Bronchial epithelial cell (primary cell): ENCODE data around the gene SARS1. TPM values are rescaled to one million over a fixed set of nuclear protein-coding genes. Genes with fewer than 3 reads are reported as not detected.
"Not testable (repeated sequence)": the region's sequence is repeated elsewhere in the genome, so short reads cannot be mapped to it uniquely, and the experiment has no call there.

Experiments used
- DNase-seq: peaks from one replicate; pipeline ENCODE4 v3.0.0-alpha.2; 2010; ENCODE audit warnings: low read depth
- FAIRE-seq: peaks from 2 replicates; lab custom pipeline; 2011; peaks lifted over from hg19 to GRCh38; lab: Jason Lieb, UNC
- H3K27me3 ChIP-seq: 2 replicates; pipeline ENCODE4 v1.5.1; 2011; ENCODE audit warnings: low read length; ENCODE audit not compliant: control insufficient read depth, insufficient read depth
- H3K36me3 ChIP-seq: 2 replicates; pipeline ENCODE4 v1.5.1; 2011; ENCODE audit warnings: low read length; ENCODE audit not compliant: control insufficient read depth, insufficient read depth
- H3K4me3 ChIP-seq: 2 replicates; pipeline ENCODE4 v1.5.1; 2011; ENCODE audit warnings: mild to moderate bottlenecking, low read depth, low read length, control low read depth
- total RNA-seq: library from RNA; depleted of rRNA; stranded (reverse); fragments of >200 nt; gene quantifications from 2 replicates; pipeline ENCODE4 v1.2.1, GENCODE V29; 2014
- TF ChIP-seq, protein P1 (sequence below): IDR thresholded peaks from 2 replicates; pipeline ENCODE4 v1.5.1; 2011; ENCODE audit warnings: mild to moderate bottlenecking, moderate library complexity, low read length, control low read depth, inconsistent platforms; ENCODE audit not compliant: insufficient read depth, severe bottlenecking

The SARS1 gene, protein sequence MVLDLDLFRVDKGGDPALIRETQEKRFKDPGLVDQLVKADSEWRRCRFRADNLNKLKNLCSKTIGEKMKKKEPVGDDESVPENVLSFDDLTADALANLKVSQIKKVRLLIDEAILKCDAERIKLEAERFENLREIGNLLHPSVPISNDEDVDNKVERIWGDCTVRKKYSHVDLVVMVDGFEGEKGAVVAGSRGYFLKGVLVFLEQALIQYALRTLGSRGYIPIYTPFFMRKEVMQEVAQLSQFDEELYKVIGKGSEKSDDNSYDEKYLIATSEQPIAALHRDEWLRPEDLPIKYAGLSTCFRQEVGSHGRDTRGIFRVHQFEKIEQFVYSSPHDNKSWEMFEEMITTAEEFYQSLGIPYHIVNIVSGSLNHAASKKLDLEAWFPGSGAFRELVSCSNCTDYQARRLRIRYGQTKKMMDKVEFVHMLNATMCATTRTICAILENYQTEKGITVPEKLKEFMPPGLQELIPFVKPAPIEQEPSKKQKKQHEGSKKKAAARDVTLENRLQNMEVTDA
- total RNA-seq = 521 and 572 TPM in 2 replicates

DNA sequence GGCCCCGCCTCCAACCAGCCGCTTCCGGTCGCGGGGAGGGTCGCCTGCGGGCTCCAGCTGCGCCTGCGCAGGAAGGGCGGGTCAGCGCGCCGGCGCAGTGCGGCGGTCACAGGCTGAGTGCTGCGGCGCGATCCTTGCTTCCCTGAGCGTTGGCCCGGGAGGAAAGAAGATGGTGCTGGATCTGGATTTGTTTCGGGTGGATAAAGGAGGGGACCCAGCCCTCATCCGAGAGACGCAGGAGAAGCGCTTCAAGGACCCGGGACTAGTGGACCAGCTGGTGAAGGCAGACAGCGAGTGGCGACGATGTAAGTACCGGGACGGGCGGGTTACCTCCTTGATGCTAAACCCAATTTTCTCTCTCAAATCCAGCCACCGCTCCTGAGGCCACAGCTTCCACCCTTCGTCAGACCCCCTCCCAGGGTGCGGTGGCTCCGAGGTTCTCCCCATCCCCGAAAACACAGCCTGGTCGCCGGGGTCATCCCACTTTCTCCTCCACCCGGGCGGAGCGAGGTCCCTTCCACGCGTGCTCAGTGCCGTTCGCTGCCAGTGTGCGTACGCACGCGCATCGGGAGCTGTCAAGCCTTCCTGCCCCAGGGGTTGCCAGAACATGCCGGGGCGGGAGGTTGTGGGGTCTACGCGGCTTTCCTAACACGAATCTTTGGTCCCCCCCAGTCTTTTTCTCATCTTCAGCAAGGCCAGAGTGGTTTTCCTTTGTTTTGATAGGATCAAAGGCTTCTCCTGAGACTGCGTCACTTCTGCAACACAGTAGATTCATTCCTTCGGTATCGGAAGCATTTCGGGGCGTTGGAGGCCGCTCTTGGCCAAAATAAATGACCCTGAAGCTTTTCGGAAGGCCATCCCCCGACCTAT is at the start of gene SARS1:
TSS of gene SARS1 (plus strand) at position 95 of the 870 bp plus-strand sequence. CDS start at position 170, 75 bp downstream.
- DNase-seq (peak; percentile 70), FAIRE-seq (no peak)
- no peaks in the 10 kb centered on the region for H3K27me3 ChIP-seq
- H3K4me3 ChIP-seq = peak within 1 kb of the TSS; percentile 96
- TF ChIP-seq, protein P1, sequence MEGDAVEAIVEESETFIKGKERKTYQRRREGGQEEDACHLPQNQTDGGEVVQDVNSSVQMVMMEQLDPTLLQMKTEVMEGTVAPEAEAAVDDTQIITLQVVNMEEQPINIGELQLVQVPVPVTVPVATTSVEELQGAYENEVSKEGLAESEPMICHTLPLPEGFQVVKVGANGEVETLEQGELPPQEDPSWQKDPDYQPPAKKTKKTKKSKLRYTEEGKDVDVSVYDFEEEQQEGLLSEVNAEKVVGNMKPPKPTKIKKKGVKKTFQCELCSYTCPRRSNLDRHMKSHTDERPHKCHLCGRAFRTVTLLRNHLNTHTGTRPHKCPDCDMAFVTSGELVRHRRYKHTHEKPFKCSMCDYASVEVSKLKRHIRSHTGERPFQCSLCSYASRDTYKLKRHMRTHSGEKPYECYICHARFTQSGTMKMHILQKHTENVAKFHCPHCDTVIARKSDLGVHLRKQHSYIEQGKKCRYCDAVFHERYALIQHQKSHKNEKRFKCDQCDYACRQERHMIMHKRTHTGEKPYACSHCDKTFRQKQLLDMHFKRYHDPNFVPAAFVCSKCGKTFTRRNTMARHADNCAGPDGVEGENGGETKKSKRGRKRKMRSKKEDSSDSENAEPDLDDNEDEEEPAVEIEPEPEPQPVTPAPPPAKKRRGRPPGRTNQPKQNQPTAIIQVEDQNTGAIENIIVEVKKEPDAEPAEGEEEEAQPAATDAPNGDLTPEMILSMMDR = no peak
- peaks cover 12% of the 10 kb centered on the region for H3K36me3 ChIP-seq

DNA sequence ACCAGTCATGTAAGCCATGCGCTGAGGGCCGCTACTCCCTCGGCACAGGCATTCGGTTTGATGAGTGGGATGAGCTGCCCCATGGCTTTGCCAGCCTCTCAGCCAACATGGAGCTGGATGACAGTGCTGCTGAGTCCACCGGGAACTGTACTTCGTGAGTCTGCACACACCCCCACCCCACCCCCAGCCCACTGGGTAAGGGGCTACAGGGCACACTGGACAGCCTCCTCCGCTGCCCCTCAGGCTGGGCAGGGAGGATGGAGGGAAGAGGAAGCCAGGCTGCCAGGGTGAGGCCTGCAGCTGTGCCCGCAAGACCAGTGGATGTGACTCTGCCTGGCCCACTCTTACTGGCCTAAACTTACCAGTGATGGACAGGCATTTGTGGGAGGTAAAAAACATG is 49.2 kb upstream of the SARS1 start:
- DNase-seq (no peak), FAIRE-seq (no peak)
- Histone ChIP-seq H3K36me3 (no peaks in the 10 kb centered on the region), H3K27me3 (no peaks in the 10 kb centered on the region), H3K4me3 (no peak overlapping the region)
- TF ChIP-seq, protein P1 = no peak

DNA sequence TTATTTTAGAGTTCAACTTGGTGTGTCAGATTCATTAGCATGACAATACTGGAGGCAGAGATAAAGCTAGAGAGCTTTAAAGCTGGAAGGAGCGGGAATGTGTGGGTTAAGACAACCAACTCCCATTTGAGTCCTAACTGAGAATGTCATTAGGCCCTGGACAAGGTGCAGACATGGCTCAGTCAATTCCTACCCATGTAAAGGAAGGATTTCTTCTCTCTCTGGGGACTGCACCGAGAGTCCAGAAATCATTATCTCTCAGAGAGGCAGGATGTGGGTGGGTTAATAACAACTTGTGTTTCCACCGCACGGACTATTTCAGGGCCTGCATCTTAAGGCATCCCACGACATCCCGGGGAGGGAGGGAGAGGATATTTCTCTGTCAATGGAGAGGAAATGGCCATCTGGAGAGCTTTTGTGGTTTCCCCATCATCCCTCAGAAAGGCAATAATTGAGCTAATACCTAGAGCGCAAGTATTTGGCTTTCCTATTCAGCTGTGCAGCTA is 46.7 kb upstream of the SARS1 start:
- FAIRE-seq (no peak), DNase-seq (no peak)
- H3K4me3 ChIP-seq = no peak overlapping the region
- peaks cover 1% of the 10 kb centered on the region for H3K27me3 ChIP-seq
- TF ChIP-seq, protein P1 = no peak
- no peaks in the 10 kb centered on the region for H3K36me3 ChIP-seq

DNA sequence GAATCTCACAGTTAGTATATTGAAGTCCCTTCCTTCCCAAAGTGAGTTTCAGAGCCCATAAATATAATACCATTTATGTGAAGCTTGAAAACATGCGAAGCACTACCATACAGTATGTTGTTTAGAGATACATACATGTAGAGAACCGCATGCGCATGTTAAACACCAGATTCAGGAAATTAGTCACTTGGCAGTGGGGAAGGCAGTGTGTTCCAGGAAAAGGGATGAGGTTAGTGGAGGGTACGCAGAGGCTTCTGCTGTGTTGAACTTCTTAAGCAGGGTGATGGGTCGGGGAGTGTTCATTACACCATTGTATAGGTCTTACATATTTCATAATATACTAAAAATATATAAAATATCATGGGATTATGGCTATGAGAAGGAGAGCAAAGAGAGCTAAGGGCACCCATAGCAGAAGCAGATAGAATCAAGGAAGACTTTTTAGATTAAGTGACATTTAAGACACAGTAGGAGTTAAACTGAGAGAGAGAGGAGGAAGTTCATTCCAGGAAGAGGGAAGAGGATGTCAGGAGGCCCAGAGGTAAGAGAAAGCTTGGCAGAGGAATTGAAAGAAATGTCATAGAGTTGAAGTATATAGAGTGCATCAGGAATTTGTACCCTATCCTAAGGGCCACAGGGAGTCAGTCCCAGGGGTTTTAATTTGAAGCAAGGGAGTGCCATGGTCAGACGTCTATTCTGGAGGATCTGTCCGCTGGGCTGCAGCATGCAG is 43.5 kb upstream of the SARS1 start:
- DNase-seq (peak; percentile 41), FAIRE-seq (no peak)
- Histone ChIP-seq H3K36me3 (no peaks in the 10 kb centered on the region), H3K27me3 (peaks cover 1% of the 10 kb centered on the region), H3K4me3 (no peak overlapping the region)
- TF ChIP-seq, protein P1 = no peak

DNA sequence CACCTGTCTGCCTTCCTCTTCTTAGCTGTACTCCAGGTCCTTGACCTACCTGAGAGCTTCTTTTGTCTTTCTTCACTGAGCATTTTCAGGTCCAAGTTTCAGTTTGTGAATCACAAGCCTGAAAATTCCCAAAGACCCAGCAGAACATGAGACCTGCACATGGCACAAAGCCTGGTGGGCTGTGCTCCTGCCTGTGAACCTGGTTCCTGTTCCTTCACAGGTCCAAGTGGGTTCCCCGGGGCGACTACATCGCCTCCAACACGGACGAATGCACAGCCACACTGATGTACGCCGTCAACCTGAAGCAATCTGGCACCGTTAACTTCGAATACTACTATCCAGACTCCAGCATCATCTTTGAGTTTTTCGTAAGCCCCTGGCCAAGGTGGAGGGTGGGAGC is 42.1 kb upstream of the SARS1 start:
- no peak for FAIRE-seq
- peaks cover 1% of the 10 kb centered on the region for H3K27me3 ChIP-seq
- TF ChIP-seq, protein P1 = no peak
- H3K36me3 ChIP-seq = no peaks in the 10 kb centered on the region
- no peak overlapping the region for H3K4me3 ChIP-seq
- DNase-seq = no peak

DNA sequence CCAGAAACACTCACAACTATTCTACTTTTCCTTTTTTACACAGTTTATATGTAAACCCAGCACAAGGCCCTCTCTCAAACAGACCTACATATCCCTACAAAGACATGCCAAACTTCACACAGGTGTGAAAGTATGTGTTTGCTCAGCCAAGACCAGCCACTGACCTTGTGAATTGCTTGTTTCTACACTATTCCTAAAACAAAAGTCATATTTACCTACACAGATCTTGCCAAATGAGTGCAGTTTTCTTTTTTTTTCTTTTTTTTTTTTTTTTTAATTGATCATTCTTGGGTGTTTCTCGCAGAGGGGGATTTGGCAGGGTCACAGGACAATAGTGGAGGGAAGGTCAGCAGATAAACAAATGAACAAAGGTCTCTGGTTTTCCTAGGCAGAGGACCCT is 37.4 kb upstream of the SARS1 start:
- not testable (repeated sequence) for FAIRE-seq, H3K27me3 ChIP-seq, DNase-seq

DNA sequence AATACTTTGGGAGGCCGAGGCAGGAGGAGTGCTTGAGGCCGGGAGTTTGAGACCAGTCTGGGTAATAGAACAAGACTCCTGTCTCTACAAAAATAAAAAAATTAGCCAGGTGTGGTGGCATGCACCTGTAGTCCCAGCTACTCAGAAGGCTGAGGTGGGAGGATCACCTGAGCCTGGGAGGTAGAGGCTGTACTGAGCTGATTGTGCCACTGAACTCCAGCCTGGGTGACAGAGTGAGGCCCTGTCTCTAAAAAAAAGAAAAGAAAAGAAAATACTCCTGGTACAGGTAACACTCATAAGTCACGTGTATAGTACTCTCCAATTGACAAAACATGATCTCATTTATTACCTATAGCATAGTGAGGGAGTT is 33.0 kb upstream of the SARS1 start:
- not testable (repeated sequence) for H3K36me3 ChIP-seq, FAIRE-seq, H3K27me3 ChIP-seq, H3K4me3 ChIP-seq, DNase-seq

More for the DNA sequence above, 37.4 kb upstream of the SARS1 start:
- H3K36me3 ChIP-seq, H3K4me3 ChIP-seq: not testable (repeated sequence)
